ENCODE data around the gene SLC26A8.
"Not testable (repeated sequence)": the region's sequence is repeated elsewhere in the genome, so short reads cannot be mapped to it uniquely, and the experiment has no call there.

SLC26A8 gene

DNA sequence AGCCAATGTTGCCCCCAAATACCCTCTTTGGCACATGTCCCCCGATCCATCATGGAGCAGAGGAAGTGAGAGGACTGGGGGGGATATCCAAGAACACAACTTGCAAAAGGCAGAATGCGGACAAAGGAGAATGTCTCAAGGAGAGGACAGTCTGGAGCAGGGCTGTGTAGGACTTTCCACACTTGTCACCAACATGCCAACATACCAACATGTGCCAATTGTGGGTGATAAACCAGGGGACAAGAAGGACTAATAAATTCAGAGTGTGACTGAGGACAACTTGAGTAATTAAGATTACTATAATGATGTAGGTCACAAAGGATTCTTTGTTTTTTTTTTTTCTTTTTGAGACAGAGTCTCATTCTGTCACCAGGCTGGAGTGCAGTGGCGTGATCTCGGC lies 8.8 kb downstream of the SLC26A8 start:
- Histone ChIP-seq H3K36me3 (ENCODE audit: insufficient read depth, low read length) (no peaks in the 10 kb centered on the region), H3K9ac (ENCODE audit: low read depth, low read length) (no peak overlapping the region), H3K27ac (ENCODE audit: low read depth, low read length) (no peak overlapping the region), H3K27me3 (ENCODE audit: insufficient read depth, low read length) (no peaks in the 10 kb centered on the region), H3K9me3 (ENCODE audit: insufficient read depth, low read depth, low read length) (no peaks in the 10 kb centered on the region), H3K4me1 (ENCODE audit: insufficient read depth, low read length) (no peaks in the 10 kb centered on the region), H3K4me3 (ENCODE audit: low read length) (no peak overlapping the region)
- 93% methylated on average over 4 of the region's 4 CpGs for WGBS

DNA sequence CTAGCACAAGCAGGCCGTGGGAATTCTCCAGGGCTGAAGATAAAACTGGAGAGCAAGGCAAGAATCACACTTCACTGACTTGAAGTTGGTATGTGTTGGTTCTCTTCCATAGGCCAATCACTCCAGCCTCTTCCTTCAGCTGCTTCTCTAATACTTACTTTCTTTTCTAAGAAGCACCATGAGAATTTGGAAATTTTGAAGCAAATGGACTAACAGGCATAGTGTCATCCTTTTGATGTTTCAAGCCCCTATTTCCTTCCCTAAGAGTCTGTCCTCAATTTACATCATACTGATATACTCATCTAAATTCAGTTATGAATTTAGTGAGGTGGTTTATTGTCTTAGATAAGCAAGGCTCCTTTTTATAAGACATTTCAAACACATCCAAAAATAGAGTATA lies 24.0 kb downstream of the SLC26A8 start:
- H3K27ac ChIP-seq (ENCODE audit: low read depth, low read length): no peak overlapping the region
- no peak overlapping the region for H3K9ac ChIP-seq (ENCODE audit: low read depth, low read length)
- H3K9me3 ChIP-seq (ENCODE audit: insufficient read depth, low read depth, low read length): no peaks in the 10 kb centered on the region
- H3K36me3 ChIP-seq (ENCODE audit: insufficient read depth, low read length): no peaks in the 10 kb centered on the region
- no peaks in the 10 kb centered on the region for H3K27me3 ChIP-seq (ENCODE audit: insufficient read depth, low read length)
- no peak overlapping the region for H3K4me3 ChIP-seq (ENCODE audit: low read length)
- WGBS: 87% methylated on average over 1 of the region's 1 CpG
- H3K4me1 ChIP-seq (ENCODE audit: insufficient read depth, low read length): no peaks in the 10 kb centered on the region

DNA sequence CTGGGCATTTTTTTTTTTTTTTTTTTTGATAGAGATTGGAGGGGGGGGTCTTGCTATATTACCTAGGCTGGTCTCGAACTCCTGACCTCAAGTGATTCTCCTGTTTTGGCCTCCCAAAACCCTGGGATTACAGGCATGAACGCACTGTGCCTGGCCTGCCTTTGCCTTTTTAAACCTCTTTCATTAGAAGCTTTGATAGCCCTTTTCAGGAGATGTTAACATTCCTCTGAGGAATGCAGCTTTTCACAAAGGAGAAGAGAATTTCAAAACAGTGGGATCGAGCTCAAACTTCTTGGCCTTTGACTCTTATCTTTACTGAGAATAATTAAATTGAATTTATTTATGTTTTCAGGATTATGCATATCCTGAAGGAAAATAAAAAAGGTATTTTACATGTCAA lies 31.3 kb downstream of the SLC26A8 start:
- H3K4me3 ChIP-seq (ENCODE audit: low read length): no peak overlapping the region
- no peaks in the 10 kb centered on the region for H3K9me3 ChIP-seq (ENCODE audit: insufficient read depth, low read depth, low read length)
- no peaks in the 10 kb centered on the region for H3K27me3 ChIP-seq (ENCODE audit: insufficient read depth, low read length)
- 0 out of 2 replicates have a peak, but pooled peaks cover 4% of the 10 kb centered on the region for H3K4me1 ChIP-seq (ENCODE audit: insufficient read depth, low read length)
- no peak overlapping the region for H3K9ac ChIP-seq (ENCODE audit: low read depth, low read length)
- WGBS: 81% methylated on average over 3 of the region's 3 CpGs
- no peak overlapping the region for H3K27ac ChIP-seq (ENCODE audit: low read depth, low read length)
- no peaks in the 10 kb centered on the region for H3K36me3 ChIP-seq (ENCODE audit: insufficient read depth, low read length)

DNA sequence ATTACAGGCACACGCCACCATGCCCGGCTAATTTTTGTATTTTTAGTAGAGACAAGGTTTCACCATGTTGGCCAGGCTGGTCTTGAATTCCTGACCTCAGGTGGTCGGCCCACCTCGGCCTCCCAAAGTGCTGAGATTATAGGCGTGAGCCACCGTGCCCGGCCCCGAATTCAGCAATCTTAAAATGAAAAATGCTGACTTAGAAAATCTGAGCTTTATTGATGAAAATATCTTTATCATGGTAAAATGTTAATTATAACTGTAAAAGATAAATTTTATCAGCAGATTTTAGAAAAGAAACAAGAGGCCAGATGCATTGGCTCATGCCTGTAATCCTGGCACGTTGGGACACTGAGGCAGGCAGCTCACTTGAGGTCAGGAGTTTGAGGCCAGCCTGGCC lies 36.4 kb downstream of the SLC26A8 start:
- H3K4me1 ChIP-seq (ENCODE audit: insufficient read depth, low read length): peaks cover 11% of the 10 kb centered on the region
- not testable (repeated sequence) for H3K27ac ChIP-seq (ENCODE audit: low read depth, low read length); H3K9me3 ChIP-seq (ENCODE audit: insufficient read depth, low read depth, low read length); H3K36me3 ChIP-seq (ENCODE audit: insufficient read depth, low read length); H3K27me3 ChIP-seq (ENCODE audit: insufficient read depth, low read length); H3K9ac ChIP-seq (ENCODE audit: low read depth, low read length); H3K4me3 ChIP-seq (ENCODE audit: low read length)
- 92% methylated on average over 9 of the region's 9 CpGs for WGBS

DNA sequence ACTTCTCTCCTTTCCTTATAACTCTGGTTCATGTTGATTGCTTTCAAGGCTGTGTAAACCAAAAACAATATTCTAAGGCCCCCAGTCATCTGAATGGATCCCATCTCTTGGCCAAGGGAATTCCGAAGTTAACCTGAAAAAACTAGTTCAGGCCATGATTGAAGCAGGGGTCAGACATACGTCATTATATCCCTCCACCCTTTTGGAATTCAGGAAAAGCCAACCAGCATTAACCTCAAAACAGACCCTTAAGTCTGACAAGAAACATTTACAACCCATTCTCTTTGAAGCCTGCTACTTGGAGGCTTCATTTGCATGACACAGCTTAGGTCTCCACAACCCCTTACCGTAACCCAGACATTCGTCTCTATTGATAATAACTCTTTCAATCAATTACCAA lies 39.7 kb downstream of the SLC26A8 start:
- Histone ChIP-seq H3K9ac (ENCODE audit: low read depth, low read length) (no peak overlapping the region), H3K27me3 (ENCODE audit: insufficient read depth, low read length) (no peaks in the 10 kb centered on the region), H3K4me3 (ENCODE audit: low read length) (no peak overlapping the region), H3K36me3 (ENCODE audit: insufficient read depth, low read length) (no peaks in the 10 kb centered on the region), H3K27ac (ENCODE audit: low read depth, low read length) (no peak overlapping the region), H3K4me1 (ENCODE audit: insufficient read depth, low read length) (peaks cover 11% of the 10 kb centered on the region), H3K9me3 (ENCODE audit: insufficient read depth, low read depth, low read length) (no peaks in the 10 kb centered on the region)
- 22% methylated on average over 4 of the region's 4 CpGs for WGBS

DNA sequence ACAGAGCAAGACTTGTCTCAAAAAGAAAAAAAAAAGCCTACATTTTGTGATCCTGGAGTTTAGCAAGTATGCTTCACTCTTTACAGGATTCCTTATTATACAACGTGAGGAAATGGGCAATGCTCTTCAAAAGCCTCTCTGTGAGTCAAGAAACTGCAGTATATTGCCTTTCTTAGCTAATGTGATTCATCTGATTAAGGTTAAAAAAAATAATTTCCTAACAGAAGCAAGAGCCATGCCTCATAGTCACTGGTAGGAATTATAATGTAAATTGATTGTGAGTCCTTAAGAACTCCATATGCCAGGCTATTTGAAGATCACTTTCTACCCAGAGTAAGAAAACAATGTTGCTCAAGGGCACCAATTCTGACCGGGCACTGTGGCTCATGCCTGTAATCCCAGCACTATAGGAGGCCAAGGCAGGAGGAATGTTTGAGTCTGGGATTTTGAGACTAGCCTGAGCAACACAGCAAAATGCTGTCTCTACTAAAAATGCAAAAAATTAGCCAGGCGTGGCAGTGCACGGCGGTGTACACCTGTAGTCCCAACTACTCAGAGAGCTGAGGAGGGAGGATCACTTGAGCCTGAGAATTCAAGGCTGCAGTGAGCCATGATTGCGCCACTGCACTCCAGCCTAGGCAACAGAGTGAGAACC lies 43.3 kb downstream of the SLC26A8 start:
- peaks cover 11% of the 10 kb centered on the region for H3K4me1 ChIP-seq (ENCODE audit: insufficient read depth, low read length)
- H3K4me3 ChIP-seq (ENCODE audit: low read length): no peak overlapping the region
- H3K27ac ChIP-seq (ENCODE audit: low read depth, low read length): no peak overlapping the region
- H3K27me3 ChIP-seq (ENCODE audit: insufficient read depth, low read length): no peaks in the 10 kb centered on the region
- 87% methylated on average over 5 of the region's 6 CpGs for WGBS
- H3K36me3 ChIP-seq (ENCODE audit: insufficient read depth, low read length): no peaks in the 10 kb centered on the region
- H3K9ac ChIP-seq (ENCODE audit: low read depth, low read length): no peak overlapping the region
- no peaks in the 10 kb centered on the region for H3K9me3 ChIP-seq (ENCODE audit: insufficient read depth, low read depth, low read length)

DNA sequence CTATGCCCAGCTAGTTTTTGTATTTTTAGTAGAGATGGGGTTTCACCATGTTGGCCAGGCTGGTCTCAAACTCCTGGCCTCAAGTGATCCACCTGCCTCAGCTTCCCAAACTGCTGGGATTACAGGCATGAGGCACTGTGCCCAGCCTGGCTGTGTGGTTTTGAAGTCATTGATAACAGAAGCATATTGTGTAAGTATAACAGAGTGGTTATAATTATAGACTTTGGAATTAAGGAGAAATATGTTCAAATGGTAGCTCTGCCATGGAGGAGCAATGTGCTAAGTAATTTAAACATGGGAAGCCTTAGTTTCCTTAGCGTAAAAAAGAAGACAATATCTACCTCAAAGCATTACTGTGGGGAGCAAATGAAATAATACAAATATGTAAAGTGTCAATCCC lies 44.3 kb downstream of the SLC26A8 start:
- not testable (repeated sequence) for H3K36me3 ChIP-seq (ENCODE audit: insufficient read depth, low read length); H3K4me1 ChIP-seq (ENCODE audit: insufficient read depth, low read length); H3K9ac ChIP-seq (ENCODE audit: low read depth, low read length); H3K4me3 ChIP-seq (ENCODE audit: low read length); H3K9me3 ChIP-seq (ENCODE audit: insufficient read depth, low read depth, low read length); H3K27ac ChIP-seq (ENCODE audit: low read depth, low read length); H3K27me3 ChIP-seq (ENCODE audit: insufficient read depth, low read length)
- WGBS: no CpG with 5 or more reads among the region's 1 CpG

DNA sequence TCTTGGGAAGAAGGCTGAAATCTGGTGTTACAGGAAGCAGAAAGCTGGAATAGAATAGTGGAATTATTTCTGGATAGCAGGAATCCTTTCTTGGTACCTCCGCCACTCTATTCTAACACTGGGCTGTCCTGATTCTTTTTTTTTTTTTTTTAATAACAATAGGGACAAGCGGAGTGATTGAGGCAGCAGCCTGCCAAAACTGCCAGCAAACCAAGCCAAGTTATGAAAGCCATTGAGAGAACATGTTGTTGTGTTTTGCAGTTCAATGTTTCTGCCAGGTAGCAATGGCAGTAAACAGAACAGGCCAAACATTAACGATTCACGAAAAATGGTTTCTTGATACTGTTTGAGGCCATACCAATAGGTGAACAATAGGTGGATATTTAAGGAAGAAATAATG lies 47.1 kb downstream of the SLC26A8 start:
- Histone ChIP-seq H3K27ac (ENCODE audit: low read depth, low read length) (no peak overlapping the region), H3K27me3 (ENCODE audit: insufficient read depth, low read length) (no peaks in the 10 kb centered on the region), H3K4me3 (ENCODE audit: low read length) (no peak overlapping the region), H3K36me3 (ENCODE audit: insufficient read depth, low read length) (no peaks in the 10 kb centered on the region), H3K9me3 (ENCODE audit: insufficient read depth, low read depth, low read length) (no peaks in the 10 kb centered on the region), H3K4me1 (ENCODE audit: insufficient read depth, low read length) (peaks cover 4% of the 10 kb centered on the region; the same call in 1 of the 2 replicates), H3K9ac (ENCODE audit: low read depth, low read length) (no peak overlapping the region)
- WGBS: 86% methylated on average over 4 of the region's 4 CpGs

DNA sequence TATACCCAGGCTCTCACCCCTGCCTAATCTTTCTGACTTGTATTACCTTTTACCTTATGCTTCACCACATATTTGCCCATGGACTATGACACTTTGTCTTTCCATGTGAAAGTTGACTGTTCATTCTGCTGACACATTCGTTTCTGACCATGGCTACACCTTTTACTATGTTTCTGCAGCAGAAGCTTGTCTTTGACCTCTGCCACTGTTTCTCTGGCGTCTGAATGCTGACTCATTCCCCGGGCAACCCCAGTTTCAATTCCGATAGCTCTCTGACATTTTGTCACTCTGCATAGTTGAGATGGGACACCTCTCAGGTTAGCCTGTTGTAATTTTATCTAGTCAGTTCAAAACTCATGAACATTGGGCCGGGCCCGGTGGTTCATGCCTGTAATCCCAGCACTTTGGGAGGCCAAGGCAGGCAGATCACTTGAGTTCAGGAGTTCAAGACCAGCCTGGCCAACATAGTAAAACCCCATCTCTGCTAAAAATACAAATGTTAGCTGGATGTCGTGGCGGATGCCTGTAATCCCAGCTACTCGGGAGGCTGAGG lies 50.7 kb downstream of the SLC26A8 start:
- Histone ChIP-seq H3K27ac (ENCODE audit: low read depth, low read length) (no peak overlapping the region), H3K36me3 (ENCODE audit: insufficient read depth, low read length) (no peaks in the 10 kb centered on the region), H3K9ac (ENCODE audit: low read depth, low read length) (no peak overlapping the region), H3K27me3 (ENCODE audit: insufficient read depth, low read length) (no peaks in the 10 kb centered on the region), H3K4me3 (ENCODE audit: low read length) (no peak overlapping the region), H3K9me3 (ENCODE audit: insufficient read depth, low read depth, low read length) (no peaks in the 10 kb centered on the region), H3K4me1 (ENCODE audit: insufficient read depth, low read length) (peaks cover 4% of the 10 kb centered on the region; the same call in 1 of the 2 replicates)
- 90% methylated on average over 9 of the region's 9 CpGs for WGBS

DNA sequence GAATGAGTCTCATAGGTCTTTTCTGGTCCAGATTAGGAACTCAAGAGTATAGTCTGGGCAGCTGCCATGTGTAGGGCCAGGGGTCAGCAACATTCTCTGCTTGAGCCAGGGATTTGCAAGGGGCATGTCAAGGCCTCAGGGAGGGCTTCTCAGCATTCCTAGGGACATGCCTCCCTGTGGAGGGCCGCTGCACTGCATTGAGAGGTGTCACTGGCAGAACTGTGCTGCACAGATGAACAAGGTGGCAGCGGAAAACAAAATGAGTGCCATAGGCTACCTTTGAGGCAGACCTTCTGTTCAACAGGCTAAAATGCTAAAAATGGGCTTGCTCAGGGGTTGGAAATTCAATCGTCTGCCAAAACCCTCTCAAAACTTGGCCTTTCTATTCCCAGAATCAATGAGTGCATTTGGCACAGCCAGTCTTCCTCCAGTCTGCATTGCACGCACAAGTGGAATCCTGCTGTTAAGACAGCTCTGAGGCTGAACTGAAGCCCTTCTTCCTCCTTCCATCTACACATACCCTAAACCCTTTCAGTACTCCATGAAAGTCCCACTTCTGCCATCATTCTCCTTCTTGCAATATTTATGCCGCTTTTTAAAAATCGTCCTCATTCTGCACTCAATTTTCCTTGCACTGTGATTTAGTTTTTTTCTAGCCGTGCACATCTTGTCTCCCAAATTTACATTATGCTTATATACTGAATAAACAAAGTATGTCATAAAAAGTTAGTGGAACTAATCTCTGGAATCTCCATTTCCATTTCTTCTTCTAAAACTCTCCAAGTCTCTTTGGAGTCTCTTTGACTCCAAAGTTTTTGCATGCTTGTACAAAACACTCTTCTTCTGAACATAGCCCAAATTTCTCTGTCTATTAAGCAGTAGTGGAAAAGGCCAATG lies 51.7 kb downstream of the SLC26A8 start:
- no peaks in the 10 kb centered on the region for H3K9me3 ChIP-seq (ENCODE audit: insufficient read depth, low read depth, low read length)
- H3K36me3 ChIP-seq (ENCODE audit: insufficient read depth, low read length): no peaks in the 10 kb centered on the region
- peaks cover 4% of the 10 kb centered on the region; the same call in 1 of the 2 replicates for H3K4me1 ChIP-seq (ENCODE audit: insufficient read depth, low read length)
- H3K27me3 ChIP-seq (ENCODE audit: insufficient read depth, low read length): no peaks in the 10 kb centered on the region
- no peak overlapping the region for H3K27ac ChIP-seq (ENCODE audit: low read depth, low read length)
- no peak overlapping the region for H3K4me3 ChIP-seq (ENCODE audit: low read length)
- no peak overlapping the region for H3K9ac ChIP-seq (ENCODE audit: low read depth, low read length)
- WGBS: 89% methylated on average over 6 of the region's 7 CpGs

DNA sequence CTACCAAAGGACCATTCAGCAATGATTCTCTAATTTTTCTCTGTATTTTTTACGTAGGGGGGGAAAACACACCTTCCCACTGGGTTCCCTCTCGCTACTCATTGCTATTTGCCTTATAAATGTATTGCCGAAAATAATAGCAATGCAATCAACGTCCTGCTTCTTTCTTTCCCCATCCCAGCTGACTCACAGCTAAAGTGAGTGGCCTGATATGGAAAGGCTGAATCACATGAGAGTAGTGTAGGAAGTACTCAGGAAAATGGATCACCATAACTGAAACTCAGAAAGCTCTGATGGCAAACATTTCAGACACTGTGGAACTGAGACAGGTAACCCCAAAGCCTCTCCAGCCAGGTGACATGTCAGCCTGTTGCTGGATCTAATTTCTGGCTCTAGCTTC lies 54.3 kb downstream of the SLC26A8 start:
- H3K27ac ChIP-seq (ENCODE audit: low read depth, low read length): no peak overlapping the region
- H3K4me1 ChIP-seq (ENCODE audit: insufficient read depth, low read length): peaks cover 8% of the 10 kb centered on the region; the same call in 1 of the 2 replicates
- H3K9me3 ChIP-seq (ENCODE audit: insufficient read depth, low read depth, low read length): no peaks in the 10 kb centered on the region
- H3K9ac ChIP-seq (ENCODE audit: low read depth, low read length): no peak overlapping the region
- H3K27me3 ChIP-seq (ENCODE audit: insufficient read depth, low read length): no peaks in the 10 kb centered on the region
- H3K4me3 ChIP-seq (ENCODE audit: low read length): no peak overlapping the region
- no peaks in the 10 kb centered on the region for H3K36me3 ChIP-seq (ENCODE audit: insufficient read depth, low read length)
- WGBS: 96% methylated on average over 2 of the region's 4 CpGs

All from HUES64 (cell line).